ENCODE measurements around the gene TMEM9. TPM values are rescaled to one million over a fixed set of nuclear protein-coding genes. Genes with fewer than 3 reads are reported as not detected.

Gene TMEM9
- total RNA-seq, 4 donors from 2014 or later, result 11.9 to 38.8 (median 13.0) TPM

DNA sequence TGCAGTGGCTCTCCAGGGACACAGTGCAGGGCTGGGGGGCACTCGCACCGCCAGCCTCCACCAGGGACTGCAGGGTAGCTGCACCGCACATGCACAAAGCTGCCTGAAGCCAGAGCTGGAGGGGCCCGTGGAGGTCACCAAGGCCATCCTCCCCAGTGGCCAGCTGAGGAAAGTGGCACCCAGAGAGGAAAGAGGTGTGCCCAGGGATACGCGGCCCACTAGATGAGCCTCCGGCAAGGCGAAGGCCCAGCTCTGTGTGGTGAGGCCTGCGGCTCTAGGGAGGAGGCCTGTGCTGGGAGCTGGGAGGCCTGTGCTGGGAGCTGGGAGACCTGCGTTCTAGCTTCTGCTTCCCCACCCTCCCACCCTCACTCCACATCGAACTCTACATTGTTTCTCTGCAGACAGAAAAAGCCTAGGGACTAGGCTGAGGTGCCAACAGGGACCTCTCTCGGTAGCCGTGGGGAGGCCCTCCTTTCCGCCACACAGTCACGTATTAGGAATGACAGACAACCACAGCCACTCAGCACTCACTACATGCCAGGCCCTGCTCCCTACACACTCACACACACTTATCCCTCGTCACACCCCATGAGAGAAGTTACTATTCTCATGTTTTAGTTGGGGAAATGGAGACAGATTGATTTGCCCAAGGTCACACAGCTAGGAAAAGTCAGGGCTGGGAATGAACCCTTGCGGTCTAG lies 26.4 kb downstream of the TMEM9 start:
- H3K27ac ChIP-seq, result peak overlapping the region in 2 of 4 donors; percentile 0 to 31
- in situ Hi-C loops (cut with MboI; ENCODE audit: low sequenced_read_pairs in 4 of 4), result no loop called here
- ATAC-seq (no peak), DNase-seq (no peak)
- peaks cover 0 to 2% (median 0%) of the 10 kb centered on the region in 3 donors for H3K27me3 ChIP-seq
- peaks cover 7 to 19% of the 10 kb centered on the region in 2 donors for H3K4me1 ChIP-seq
- TF ChIP-seq, protein P1, sequence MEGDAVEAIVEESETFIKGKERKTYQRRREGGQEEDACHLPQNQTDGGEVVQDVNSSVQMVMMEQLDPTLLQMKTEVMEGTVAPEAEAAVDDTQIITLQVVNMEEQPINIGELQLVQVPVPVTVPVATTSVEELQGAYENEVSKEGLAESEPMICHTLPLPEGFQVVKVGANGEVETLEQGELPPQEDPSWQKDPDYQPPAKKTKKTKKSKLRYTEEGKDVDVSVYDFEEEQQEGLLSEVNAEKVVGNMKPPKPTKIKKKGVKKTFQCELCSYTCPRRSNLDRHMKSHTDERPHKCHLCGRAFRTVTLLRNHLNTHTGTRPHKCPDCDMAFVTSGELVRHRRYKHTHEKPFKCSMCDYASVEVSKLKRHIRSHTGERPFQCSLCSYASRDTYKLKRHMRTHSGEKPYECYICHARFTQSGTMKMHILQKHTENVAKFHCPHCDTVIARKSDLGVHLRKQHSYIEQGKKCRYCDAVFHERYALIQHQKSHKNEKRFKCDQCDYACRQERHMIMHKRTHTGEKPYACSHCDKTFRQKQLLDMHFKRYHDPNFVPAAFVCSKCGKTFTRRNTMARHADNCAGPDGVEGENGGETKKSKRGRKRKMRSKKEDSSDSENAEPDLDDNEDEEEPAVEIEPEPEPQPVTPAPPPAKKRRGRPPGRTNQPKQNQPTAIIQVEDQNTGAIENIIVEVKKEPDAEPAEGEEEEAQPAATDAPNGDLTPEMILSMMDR (IDR thresholded peaks at IDR 0.05 in 4 of 5, conservative IDR thresholded peaks at IDR 0.05 in 1 of 5), result no peak
- TF ChIP-seq POLR2A (IDR thresholded peaks at IDR 0.05), result no peak
- intact Hi-C loops (cut with DNase I; ENCODE audit: low total_unique reads), result no loop called here
- H3K36me3 ChIP-seq, result no peaks in the 10 kb centered on the region
- H3K4me3 ChIP-seq, result no peak overlapping the region
- no peaks in the 10 kb centered on the region for H3K9me3 ChIP-seq

GRCh38 chr1:201126832-201127754 lies 27.2 kb downstream of the TMEM9 start, which contains the start of gene ASCL5:
ASCL5 (minus strand) TSS chr1:201127184; CDS start chr1:201115372, 11,812 bp downstream.
- ATAC-seq (peak; percentile 41 to 58), DNase-seq (peak in 1 of 2 donors; percentile 63)
- Histone ChIP-seq H3K27me3 (peaks cover 0 to 3% (median 0%) of the 10 kb centered on the region in 3 donors), H3K36me3 (no peaks in the 10 kb centered on the region), H3K4me1 (peaks cover 7 to 19% of the 10 kb centered on the region in 2 donors), H3K9me3 (no peaks in the 10 kb centered on the region), H3K4me3 (no peak within 1 kb of the TSS), H3K27ac (peak within 1 kb of the TSS in 3 of 4 donors; percentile 24 to 52 (median 31))
- intact Hi-C loops (cut with DNase I; ENCODE audit: low total_unique reads), result no loop called here
- in situ Hi-C loops (cut with MboI; ENCODE audit: low sequenced_read_pairs in 4 of 4), result no loop called here
- no peak for TF ChIP-seq POLR2A (IDR thresholded peaks at IDR 0.05)
- TF ChIP-seq, protein P1 (IDR thresholded peaks at IDR 0.05 in 4 of 5, conservative IDR thresholded peaks at IDR 0.05 in 1 of 5), result no peak

DNA sequence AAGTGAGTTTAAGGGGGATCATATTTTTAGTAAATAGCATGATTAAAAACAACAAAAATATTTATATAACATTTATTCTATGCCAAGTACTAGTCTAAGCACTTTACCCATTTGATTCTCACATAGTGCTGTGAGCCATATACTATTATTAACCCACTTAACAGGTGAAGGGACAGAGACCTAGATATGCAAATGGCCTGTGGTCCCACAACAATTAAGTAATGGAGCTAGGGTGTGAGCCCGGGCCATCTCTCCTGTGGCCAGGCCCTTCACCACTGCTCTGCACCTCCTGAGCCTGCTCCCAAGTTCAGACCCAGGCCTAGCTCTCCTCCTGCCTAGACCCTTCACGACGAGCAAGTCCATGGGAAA lies 27.8 kb downstream of the TMEM9 start:
- peak overlapping the region in 2 of 4 donors; percentile 24 to 50 for H3K27ac ChIP-seq
- peaks cover 7 to 19% of the 10 kb centered on the region in 2 donors for H3K4me1 ChIP-seq
- peaks cover 0 to 3% (median 0%) of the 10 kb centered on the region in 3 donors for H3K27me3 ChIP-seq
- in situ Hi-C loops (cut with MboI; ENCODE audit: low sequenced_read_pairs in 4 of 4) (no loop called here), intact Hi-C loops (cut with DNase I; ENCODE audit: low total_unique reads) (no loop called here)
- no peaks in the 10 kb centered on the region for H3K36me3 ChIP-seq
- TF ChIP-seq POLR2A (IDR thresholded peaks at IDR 0.05), result no peak
- TF ChIP-seq, protein P1 (IDR thresholded peaks at IDR 0.05 in 4 of 5, conservative IDR thresholded peaks at IDR 0.05 in 1 of 5), result no peak
- no peak overlapping the region for H3K4me3 ChIP-seq
- DNase-seq, result no peak
- H3K9me3 ChIP-seq, result no peaks in the 10 kb centered on the region
- peak; percentile 6 to 22 for ATAC-seq

- no peak for DNase-seq
- intact Hi-C loops (cut with DNase I; ENCODE audit: low total_unique reads) (no loop called here), in situ Hi-C loops (cut with MboI; ENCODE audit: low sequenced_read_pairs in 4 of 4) (no loop called here)
- ATAC-seq, result peak in 1 of 2 donors; percentile 43
- no peaks in the 10 kb centered on the region for H3K36me3 ChIP-seq
- H3K9me3 ChIP-seq, result no peaks in the 10 kb centered on the region
- peaks cover 7 to 19% of the 10 kb centered on the region in 2 donors for H3K4me1 ChIP-seq
- peak overlapping the region in 1 of 4 donors; percentile 24 for H3K27ac ChIP-seq
- no peak overlapping the region for H3K4me3 ChIP-seq
- no peak for TF ChIP-seq POLR2A (IDR thresholded peaks at IDR 0.05)
- TF ChIP-seq, protein P1 (IDR thresholded peaks at IDR 0.05 in 4 of 5, conservative IDR thresholded peaks at IDR 0.05 in 1 of 5), result no peak
- H3K27me3 ChIP-seq, result peaks cover 0 to 3% (median 0%) of the 10 kb centered on the region in 3 donors
These were observed 28.5 kb downstream of the TMEM9 start for GRCh38 chr1:201125800-201126199.
